ENCODE measurements around the gene TUBAL3.

GRCh38 chr10:5385224-5385623 lies 19.4 kb downstream of the TUBAL3 start:
- TF ChIP-seq CTCF (IDR thresholded peaks at IDR 0.05) (no peak), POLR2A (IDR thresholded peaks at IDR 0.05) (no peak)
